ENCODE results near the gene NSMF. TPM values are rescaled to one million over a fixed set of nuclear protein-coding genes. Genes with fewer than 3 reads are reported as not detected.
"Not testable (repeated sequence)": the region's sequence is repeated elsewhere in the genome, so short reads cannot be mapped to it uniquely, and the experiment has no call there.

The NSMF gene
- total RNA-seq, 1 donor from 2014 or later, result 68.6 TPM

DNA sequence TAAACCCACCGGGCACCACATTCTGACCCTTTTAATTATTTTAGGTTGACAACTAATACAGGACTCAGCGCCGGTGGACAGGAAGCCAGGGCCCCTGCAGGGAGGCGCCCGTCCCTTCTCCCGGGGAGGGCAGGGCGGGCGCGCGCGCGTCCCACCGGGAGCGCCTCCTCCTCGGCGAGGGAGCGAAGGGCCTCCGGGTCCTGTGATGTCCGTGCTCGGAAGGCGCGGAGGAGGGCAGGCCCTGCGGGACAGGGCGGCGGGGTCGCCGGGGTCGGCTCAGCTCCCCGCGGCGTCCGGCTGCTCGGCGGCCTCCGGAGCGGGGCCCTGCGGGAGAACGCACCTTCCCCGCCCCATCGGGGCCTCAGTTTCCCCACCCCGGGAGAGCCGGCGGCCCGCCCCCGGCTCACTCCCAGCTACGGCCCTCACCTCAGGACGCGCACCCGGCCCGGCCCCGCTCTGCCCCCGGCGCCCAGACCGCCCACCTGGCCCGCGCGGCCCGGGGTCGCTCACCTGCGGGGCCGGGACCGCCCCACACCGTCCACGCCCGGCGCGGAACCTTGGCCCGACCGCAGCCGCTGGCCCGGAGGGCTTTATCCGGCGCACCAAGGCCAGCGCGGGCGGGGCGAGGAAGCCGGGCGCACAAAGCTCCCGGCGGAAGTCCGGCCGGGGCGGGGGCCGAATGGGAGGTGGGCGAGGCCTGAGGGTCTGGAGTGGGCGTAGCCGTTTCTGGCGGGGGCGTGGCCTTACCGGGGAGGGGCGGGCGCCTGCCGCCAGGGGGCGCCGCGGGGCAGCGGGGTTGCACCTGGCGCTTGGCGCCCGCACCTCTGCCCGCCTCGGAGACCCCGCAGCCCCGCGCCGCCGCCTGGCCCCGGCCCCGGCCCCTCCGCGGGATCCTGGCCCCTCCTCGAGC is 36.3 kb downstream of the NSMF start, which contains the start of the genes EXD3 and NOXA1:
EXD3 (minus strand) TSS at position 559 of the 910 bp plus-strand sequence. CDS start 27,805 bp downstream, outside the sequence.
NOXA1 (plus strand) TSS at position 790 of the 910 bp plus-strand sequence. CDS start 137 bp downstream, outside the sequence.
- Mint-ChIP-seq H3K4me1 (peaks cover 5% of the 10 kb centered on the region), H3K9me3 (no peaks in the 10 kb centered on the region), H3K27me3 (peaks cover 9% of the 10 kb centered on the region), H3K27ac (peak within 1 kb of the TSS; percentile 44), H3K36me3 (ENCODE audit: low read depth) (no peaks in the 10 kb centered on the region), H3K4me3 (peak within 1 kb of the TSS; percentile 90)
- intact Hi-C loops (cut with micrococcal nuclease), result loop anchor here (2.0 to 5.0 kb wide), 3 partner anchors 22 to 121 kb away; partner anchors contain the start of gene NRARP
- DNase-seq, result peak; percentile 98

DNA sequence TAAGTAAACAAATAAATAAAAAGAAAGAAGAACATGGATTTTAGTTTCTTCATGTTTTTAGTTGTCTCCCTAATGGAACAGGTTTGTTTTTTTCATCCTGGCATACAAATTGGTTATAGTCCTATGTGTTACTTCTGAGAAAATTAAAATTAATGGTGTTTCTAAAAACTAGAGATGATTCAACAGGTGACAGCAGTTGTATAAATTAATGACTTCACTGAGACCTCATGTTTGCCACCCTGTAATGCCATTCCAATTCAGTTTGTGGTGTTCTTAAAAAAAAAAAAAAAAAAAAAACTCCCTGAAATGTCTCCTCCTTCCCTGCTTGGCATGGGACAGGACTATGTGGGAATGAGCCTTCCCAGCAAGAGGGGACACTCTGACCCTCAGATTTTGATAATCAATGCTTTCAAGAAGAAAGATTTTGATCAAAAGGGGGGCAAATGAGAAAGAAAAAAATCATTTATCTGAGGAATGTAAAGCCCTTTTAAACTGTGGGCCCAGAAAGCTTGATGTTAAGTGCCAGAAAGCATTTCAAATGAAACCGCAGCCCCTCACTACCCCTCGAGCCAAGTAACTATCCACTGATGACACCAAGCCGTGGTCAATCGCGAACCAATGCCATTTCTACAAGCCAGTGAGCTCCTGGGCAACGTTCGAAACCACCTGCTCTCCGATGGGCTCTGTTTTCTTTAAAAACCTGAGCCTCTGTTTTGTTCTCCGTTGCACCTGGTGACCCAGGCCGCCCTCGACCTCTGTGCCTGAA is 37.1 kb downstream of the NSMF start:
- peak overlapping the region; percentile 44 for H3K27ac Mint-ChIP-seq
- H3K27me3 Mint-ChIP-seq, result peaks cover 9% of the 10 kb centered on the region
- H3K4me1 Mint-ChIP-seq, result peaks cover 5% of the 10 kb centered on the region
- DNase-seq, result no peak
- H3K4me3 Mint-ChIP-seq, result peak overlapping the region; percentile 90
- no peaks in the 10 kb centered on the region for H3K36me3 Mint-ChIP-seq (ENCODE audit: low read depth)
- intact Hi-C loops (cut with micrococcal nuclease), result loop anchor here (2.0 to 5.0 kb wide), 3 partner anchors 23 to 120 kb away; partner anchors contain the start of gene NRARP
- H3K9me3 Mint-ChIP-seq, result no peaks in the 10 kb centered on the region

DNA sequence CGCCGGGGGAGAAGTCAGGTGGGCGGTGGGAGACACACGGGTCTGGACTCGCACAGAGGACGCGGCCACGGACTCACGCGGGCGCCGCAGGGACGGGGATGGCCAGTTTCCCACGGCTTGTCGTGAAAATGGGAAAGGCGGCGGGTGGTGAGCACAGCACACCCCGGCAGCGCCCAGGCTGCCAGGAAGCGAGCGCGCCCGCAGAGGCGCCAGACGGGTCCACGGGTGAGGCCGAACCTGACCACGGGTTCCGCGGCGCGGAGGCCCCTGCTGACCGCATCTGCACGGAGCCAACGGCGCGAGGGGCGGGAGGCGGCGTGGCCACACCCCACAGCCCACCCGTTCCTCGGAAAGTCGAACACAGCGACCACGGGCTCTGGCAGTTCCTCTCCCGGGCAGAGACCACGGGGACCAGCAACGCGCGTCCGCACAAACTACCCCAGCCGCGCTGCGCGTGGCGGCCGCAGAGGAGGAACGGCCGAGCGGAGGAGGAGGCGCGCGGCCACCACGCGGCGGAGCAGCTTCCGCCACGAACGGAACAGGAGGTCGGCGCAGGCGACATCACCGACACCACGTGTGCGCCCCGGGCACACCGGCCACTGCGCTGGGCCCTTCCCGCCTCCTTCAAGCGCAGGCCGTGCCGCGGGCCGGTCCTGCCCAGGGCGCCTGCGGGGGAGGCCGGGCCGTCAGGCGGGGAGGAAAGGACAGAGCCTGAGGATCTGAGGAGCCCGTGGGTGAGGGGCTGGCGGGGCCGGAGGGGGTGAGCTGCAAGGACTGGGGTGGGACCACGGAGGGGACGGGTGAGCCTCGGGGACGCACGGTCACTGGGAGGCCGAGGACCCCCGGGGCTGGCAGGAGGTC is 41.7 kb downstream of the NSMF start:
- Mint-ChIP-seq H3K36me3 (ENCODE audit: low read depth) (no peaks in the 10 kb centered on the region), H3K27me3 (no peaks in the 10 kb centered on the region), H3K4me1 (peaks cover 9% of the 10 kb centered on the region), H3K9me3 (no peaks in the 10 kb centered on the region), H3K27ac (no peak overlapping the region), H3K4me3 (peak overlapping the region; percentile 26)
- DNase-seq, result no peak
- intact Hi-C loops (cut with micrococcal nuclease), result no loop called here

DNA sequence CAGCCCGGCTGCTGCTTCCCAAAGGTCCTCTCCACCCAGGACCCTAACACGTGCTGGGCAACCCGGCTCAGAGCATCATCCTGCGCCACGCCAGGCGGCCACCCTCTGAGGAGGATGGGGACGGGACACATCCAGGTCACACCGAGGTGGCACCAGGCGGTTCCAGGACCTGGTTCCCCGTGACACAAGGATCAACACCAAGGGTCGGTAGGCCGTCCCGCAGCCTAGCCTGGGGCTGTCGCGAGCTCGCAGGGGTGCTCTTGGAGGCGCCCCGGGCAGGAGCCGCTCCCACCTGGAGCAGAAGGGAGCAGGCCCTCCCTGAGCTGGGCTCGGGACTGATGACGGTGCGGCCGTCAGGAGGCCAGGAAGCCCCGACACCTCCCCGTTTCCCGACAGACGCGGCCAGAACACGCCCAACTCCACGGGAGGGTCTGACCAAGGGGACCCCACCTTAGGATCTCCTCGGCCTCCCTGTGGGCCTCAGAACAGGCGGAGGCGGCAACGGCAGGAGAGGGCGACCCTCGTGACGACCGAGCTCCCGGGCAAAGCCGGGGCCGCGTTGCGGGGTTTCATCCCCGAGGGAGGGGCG is 42.5 kb downstream of the NSMF start:
- no peak overlapping the region for H3K4me3 Mint-ChIP-seq
- H3K9me3 Mint-ChIP-seq, result no peaks in the 10 kb centered on the region
- DNase-seq, result no peak
- no peaks in the 10 kb centered on the region for H3K27me3 Mint-ChIP-seq
- H3K4me1 Mint-ChIP-seq, result peaks cover 5% of the 10 kb centered on the region
- no peaks in the 10 kb centered on the region for H3K36me3 Mint-ChIP-seq (ENCODE audit: low read depth)
- H3K27ac Mint-ChIP-seq, result no peak overlapping the region
- intact Hi-C loops (cut with micrococcal nuclease), result no loop called here

DNA sequence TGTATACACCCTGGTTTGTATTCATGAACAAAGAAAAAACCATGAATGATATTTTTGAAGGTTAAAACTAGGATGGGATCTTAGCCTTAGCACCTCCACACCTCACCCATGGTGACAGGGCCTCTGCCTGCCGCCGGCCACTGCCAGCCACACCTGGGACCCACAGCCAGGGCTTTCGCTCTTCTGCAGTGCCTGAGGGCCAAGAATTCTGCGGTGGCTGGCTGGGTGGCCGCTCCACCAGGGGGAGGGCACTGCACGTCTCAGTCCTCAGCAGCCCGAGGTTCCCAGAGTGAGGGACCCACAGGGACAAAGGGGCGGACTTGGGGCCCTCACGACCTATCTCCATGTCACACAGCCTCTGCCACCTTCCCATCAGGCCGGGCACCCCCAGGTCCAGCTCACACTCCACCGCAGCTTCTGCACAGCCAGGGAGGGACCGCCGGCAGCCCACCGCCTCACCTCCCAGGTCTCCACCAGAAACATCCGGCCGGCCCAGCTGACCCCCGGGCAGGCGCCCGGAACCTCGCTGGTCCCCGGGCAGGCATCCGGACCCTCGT is 43.0 kb downstream of the NSMF start:
- Mint-ChIP-seq H3K9me3 (no peaks in the 10 kb centered on the region), H3K27me3 (no peaks in the 10 kb centered on the region), H3K27ac (no peak overlapping the region), H3K4me1 (peaks cover 5% of the 10 kb centered on the region), H3K4me3 (no peak overlapping the region), H3K36me3 (ENCODE audit: low read depth) (no peaks in the 10 kb centered on the region)
- intact Hi-C loops (cut with micrococcal nuclease), result no loop called here
- no peak for DNase-seq

DNA sequence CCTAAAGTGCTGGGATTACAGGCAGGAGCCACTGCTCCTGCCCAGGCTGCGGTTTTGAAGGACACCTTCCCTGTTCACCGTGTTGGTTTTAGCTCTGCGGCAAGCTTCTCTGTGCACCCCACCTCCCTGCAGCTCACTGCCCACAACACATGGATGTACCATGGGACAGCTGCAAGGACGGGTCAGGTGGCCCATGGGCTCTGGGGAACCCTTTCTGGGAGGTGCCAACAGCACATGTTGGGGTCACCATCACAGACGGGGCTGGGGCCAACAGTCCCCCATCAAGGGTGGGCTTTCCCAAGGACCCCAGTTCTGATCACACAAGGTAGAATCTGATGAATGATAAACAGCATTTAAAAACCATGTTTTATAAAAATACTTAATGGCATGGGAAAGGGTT is 43.7 kb downstream of the NSMF start:
- H3K4me3 Mint-ChIP-seq, result no peak overlapping the region
- H3K27ac Mint-ChIP-seq, result no peak overlapping the region
- peaks cover 5% of the 10 kb centered on the region for H3K4me1 Mint-ChIP-seq
- H3K27me3 Mint-ChIP-seq, result no peaks in the 10 kb centered on the region
- no peaks in the 10 kb centered on the region for H3K36me3 Mint-ChIP-seq (ENCODE audit: low read depth)
- intact Hi-C loops (cut with micrococcal nuclease), result no loop called here
- DNase-seq, result no peak
- H3K9me3 Mint-ChIP-seq, result no peaks in the 10 kb centered on the region

DNA sequence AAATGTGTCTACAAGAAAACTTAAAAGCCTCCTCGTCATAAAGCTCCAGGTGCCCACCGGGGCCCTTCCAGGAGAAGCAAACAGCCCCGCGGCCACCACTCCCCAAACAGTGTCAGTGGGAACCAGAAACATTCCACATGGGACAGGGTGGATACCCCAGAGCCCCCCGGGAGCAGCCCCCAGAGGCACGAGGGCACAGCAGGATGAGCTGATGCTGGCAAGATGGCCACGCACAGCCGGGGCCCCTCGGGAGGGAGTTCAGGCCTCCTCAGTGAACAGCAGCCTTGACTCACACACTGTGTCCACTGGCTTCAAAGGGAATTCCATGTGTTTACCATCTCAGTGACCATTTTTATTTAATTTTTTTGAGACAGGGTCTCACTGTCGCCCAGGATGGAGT is 46.7 kb downstream of the NSMF start:
- Mint-ChIP-seq H3K9me3 (no peaks in the 10 kb centered on the region), H3K4me3 (no peak overlapping the region), H3K27ac (no peak overlapping the region), H3K27me3 (no peaks in the 10 kb centered on the region), H3K4me1 (peaks cover 8% of the 10 kb centered on the region), H3K36me3 (ENCODE audit: low read depth) (no peaks in the 10 kb centered on the region)
- intact Hi-C loops (cut with micrococcal nuclease), result no loop called here
- no peak for DNase-seq

DNA sequence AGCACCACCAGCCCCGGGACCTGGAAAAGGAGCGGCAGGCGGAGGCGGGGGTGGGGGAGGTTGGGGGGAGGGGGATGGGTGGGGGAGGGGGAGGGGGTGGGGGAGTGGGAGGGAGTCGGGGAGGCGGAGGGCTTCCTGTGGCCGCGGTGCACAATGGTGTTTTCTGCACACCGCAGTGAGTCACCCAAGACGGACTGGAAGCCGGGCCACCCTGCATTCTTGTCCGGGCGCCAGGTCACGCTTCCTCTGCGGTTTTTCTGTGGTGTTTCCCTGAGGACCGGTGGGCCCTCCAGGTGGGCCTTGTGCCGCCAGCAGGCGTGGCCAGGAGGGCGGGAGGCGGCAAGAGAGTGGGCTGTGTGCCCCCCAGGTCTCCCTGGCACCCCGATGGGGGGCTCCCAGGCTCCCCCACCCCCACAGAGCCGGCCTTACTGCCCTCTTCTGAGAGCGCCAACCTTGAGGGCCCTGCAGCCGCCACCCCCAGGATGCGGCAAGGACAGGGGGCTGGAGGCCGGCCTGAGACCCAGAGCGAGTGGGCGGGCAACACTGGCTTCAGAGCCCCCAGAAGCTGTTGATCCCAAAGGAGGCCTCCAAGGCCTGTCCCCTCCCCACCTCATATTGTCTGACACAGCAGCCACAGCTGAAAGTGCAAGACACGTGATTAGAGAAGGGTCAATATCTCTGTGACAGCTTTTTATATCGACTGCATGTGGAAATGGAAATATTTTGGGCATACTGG is 47.3 kb downstream of the NSMF start:
- peak; percentile 74 for DNase-seq
- Mint-ChIP-seq H3K27me3 (no peaks in the 10 kb centered on the region), H3K4me1 (peaks cover 8% of the 10 kb centered on the region), H3K27ac (no peak overlapping the region), H3K9me3 (no peaks in the 10 kb centered on the region), H3K4me3 (no peak overlapping the region), H3K36me3 (ENCODE audit: low read depth) (no peaks in the 10 kb centered on the region)
- intact Hi-C loops (cut with micrococcal nuclease), result no loop called here

DNA sequence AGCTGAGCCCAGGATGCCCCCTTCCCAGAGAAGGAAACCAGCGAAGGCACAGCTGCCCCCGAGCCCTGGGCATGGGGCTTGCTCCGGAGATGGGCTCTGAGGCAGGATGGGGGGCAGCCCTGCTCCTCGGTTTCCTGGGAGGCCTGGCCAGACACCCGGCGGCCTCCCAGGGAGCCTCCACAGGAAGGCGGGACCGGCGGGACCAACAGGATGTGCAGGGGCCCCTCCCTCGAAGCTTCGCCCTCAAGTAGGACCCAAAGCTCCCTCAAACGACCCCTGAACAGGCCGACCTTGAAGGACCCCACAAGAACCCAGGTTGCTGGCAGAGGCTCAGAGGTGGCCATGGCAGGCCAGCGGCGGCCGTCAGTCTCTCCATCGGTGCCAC is 47.9 kb downstream of the NSMF start:
- no peaks in the 10 kb centered on the region for H3K36me3 Mint-ChIP-seq (ENCODE audit: low read depth)
- no peaks in the 10 kb centered on the region for H3K27me3 Mint-ChIP-seq
- peaks cover 8% of the 10 kb centered on the region for H3K4me1 Mint-ChIP-seq
- H3K27ac Mint-ChIP-seq, result no peak overlapping the region
- no peak overlapping the region for H3K4me3 Mint-ChIP-seq
- intact Hi-C loops (cut with micrococcal nuclease), result no loop called here
- H3K9me3 Mint-ChIP-seq, result no peaks in the 10 kb centered on the region
- no peak for DNase-seq

DNA sequence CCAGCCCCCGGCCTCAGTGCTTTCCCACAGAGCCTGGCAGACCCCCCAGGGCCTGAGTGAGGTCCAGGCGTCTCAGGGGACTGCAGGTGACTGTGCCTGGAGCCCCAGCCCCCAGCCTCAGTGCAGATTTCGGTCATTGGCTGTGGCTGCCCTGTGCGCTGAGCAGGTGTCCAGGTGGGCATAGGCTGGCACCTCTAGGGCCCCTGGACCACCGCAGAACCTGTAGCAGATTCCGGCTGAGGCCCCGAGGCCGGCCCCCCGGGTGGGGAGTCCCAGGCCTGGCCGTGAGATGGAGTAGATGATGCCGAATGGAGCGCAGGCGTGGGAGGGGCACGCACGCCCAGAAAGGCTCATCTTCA is 48.3 kb downstream of the NSMF start:
- DNase-seq, result no peak
- Mint-ChIP-seq H3K4me3 (no peak overlapping the region), H3K36me3 (ENCODE audit: low read depth) (no peaks in the 10 kb centered on the region), H3K27ac (no peak overlapping the region), H3K4me1 (peaks cover 8% of the 10 kb centered on the region), H3K27me3 (peaks cover 2% of the 10 kb centered on the region), H3K9me3 (no peaks in the 10 kb centered on the region)
- intact Hi-C loops (cut with micrococcal nuclease), result no loop called here

DNA sequence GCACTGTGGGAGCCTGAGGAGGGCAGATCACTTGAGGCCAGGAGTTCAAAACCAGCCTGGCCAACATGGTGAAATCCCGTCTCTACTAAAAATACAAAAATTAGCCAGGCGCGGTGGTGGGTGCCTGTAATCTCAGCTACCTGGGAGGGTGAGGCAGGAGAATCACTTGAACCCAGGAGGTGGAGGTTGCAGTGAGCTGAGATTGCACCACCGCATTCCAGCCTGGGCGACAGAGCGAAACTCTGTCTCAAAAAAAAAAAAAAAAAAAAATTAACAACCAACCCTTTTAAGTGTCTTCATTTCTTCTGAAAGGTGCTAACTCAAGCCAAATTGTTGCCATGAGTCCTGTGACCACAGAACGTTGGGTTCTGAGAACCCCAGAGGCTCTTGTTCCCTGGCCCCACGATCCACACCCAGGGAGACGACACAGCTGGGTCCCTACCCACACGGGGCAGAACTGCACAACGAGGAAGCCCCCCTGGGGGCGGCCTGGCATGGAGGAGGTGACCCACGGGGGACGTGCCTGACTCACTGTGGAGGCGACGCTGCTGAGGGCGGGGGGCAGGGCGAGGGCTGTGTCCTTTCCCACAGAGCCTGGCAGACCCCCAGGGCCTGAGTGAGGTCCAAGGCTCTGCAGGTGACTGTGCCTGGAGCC is 48.8 kb downstream of the NSMF start:
- intact Hi-C loops (cut with micrococcal nuclease); DNase-seq; H3K27me3 Mint-ChIP-seq; H3K27ac Mint-ChIP-seq; H3K9me3 Mint-ChIP-seq; H3K4me3 Mint-ChIP-seq; H3K36me3 Mint-ChIP-seq (ENCODE audit: low read depth); H3K4me1 Mint-ChIP-seq: not testable (repeated sequence)

DNA sequence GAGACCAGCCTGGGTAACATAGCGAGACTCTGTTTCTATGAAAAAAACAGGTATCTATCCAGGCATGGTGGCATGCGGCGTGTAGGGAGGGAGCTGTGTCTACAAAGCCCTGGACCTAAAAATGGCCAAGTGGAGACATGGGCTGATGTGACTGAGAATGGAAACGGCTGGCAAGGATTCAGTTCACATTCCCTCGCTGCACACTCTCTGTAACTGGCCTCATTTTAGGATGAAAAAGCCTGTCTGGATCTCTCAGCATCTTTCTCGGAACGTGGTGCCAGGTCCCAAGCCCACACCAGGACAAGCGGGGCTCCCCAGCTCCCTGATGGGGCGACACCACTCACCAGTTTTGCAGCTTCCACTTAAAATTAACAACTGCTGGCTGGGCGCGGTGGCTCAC is 49.6 kb downstream of the NSMF start:
- no peak overlapping the region for H3K4me3 Mint-ChIP-seq
- H3K36me3 Mint-ChIP-seq (ENCODE audit: low read depth), result no peaks in the 10 kb centered on the region
- H3K9me3 Mint-ChIP-seq, result no peaks in the 10 kb centered on the region
- H3K27me3 Mint-ChIP-seq, result peaks cover 4% of the 10 kb centered on the region
- intact Hi-C loops (cut with micrococcal nuclease), result no loop called here
- no peak overlapping the region for H3K27ac Mint-ChIP-seq
- no peak for DNase-seq
- peaks cover 6% of the 10 kb centered on the region for H3K4me1 Mint-ChIP-seq

Measured in activated CD4-positive, alpha-beta T cell treated with anti-CD3 and anti-CD28 coated beads, Interleukin-2, amount 10 ng/mL, durations not matched to agents 24 days and 14 days (primary cell).